IPS-15b (cell line): ENCODE measurements around the gene ALKBH6.
A peak's percentile ranks its signal among the peaks of the same experiment; 100 is the strongest.

Experiments used
- H3K27me3 ChIP-seq: one replicate; pipeline ENCODE4 v1.6.1; 2013; ENCODE audit warnings: low read length; ENCODE audit not compliant: control insufficient read depth, insufficient read depth
- H3K36me3 ChIP-seq: one replicate; pipeline ENCODE4 v1.6.1; 2013; ENCODE audit warnings: low read length; ENCODE audit not compliant: control insufficient read depth, insufficient read depth
- H3K4me1 ChIP-seq: one replicate; pipeline ENCODE4 v1.6.1; 2013; ENCODE audit warnings: mild to moderate bottlenecking, low read length; ENCODE audit not compliant: control insufficient read depth, insufficient read depth
- H3K4me3 ChIP-seq: one replicate; pipeline ENCODE4 v1.5.1; 2013; ENCODE audit warnings: low read depth, low read length
- H3K9ac ChIP-seq: one replicate; pipeline ENCODE4 v1.6.1; 2013; ENCODE audit warnings: low read depth, mild to moderate bottlenecking, low read length
- H3K9me3 ChIP-seq: one replicate; pipeline ENCODE4 v1.6.1; 2013; ENCODE audit warnings: mild to moderate bottlenecking, low read length; ENCODE audit not compliant: control insufficient read depth, insufficient read depth

ALKBH6 gene

GRCh38 chr19:36026091-36026876 lies 12.3 kb upstream of the ALKBH6 start:
- Histone ChIP-seq H3K9me3 (no peaks in the 10 kb centered on the region), H3K36me3 (peaks cover 22% of the 10 kb centered on the region), H3K4me1 (no peaks in the 10 kb centered on the region), H3K9ac (no peak overlapping the region), H3K4me3 (no peak overlapping the region), H3K27me3 (no peaks in the 10 kb centered on the region)

GRCh38 chr19:36025541-36025940 lies 11.5 kb upstream of the ALKBH6 start:
- Histone ChIP-seq H3K4me3 (no peak overlapping the region), H3K9me3 (no peaks in the 10 kb centered on the region), H3K9ac (no peak overlapping the region), H3K36me3 (peaks cover 22% of the 10 kb centered on the region), H3K27me3 (no peaks in the 10 kb centered on the region), H3K4me1 (no peaks in the 10 kb centered on the region)

GRCh38 chr19:36023432-36023831 lies 9.4 kb upstream of the ALKBH6 start:
- Histone ChIP-seq H3K27me3 (no peaks in the 10 kb centered on the region), H3K9me3 (no peaks in the 10 kb centered on the region), H3K36me3 (peaks cover 22% of the 10 kb centered on the region), H3K9ac (no peak overlapping the region), H3K4me1 (no peaks in the 10 kb centered on the region), H3K4me3 (no peak overlapping the region)

- Histone ChIP-seq H3K9ac (no peak overlapping the region), H3K4me3 (no peak overlapping the region), H3K9me3 (no peaks in the 10 kb centered on the region), H3K36me3 (peaks cover 10% of the 10 kb centered on the region), H3K27me3 (no peaks in the 10 kb centered on the region), H3K4me1 (peaks cover 5% of the 10 kb centered on the region)
Measured at GRCh38 chr19:36019061-36019670, 5.2 kb upstream of the ALKBH6 start.

- Histone ChIP-seq H3K4me3 (peak overlapping the region; percentile 96), H3K9me3 (no peaks in the 10 kb centered on the region), H3K27me3 (no peaks in the 10 kb centered on the region), H3K36me3 (peaks cover 3% of the 10 kb centered on the region), H3K9ac (peak overlapping the region; percentile 89), H3K4me1 (peaks cover 5% of the 10 kb centered on the region)
Measured at GRCh38 chr19:36013280-36014011, 567 bp downstream of the ALKBH6 start.

- Histone ChIP-seq H3K9me3 (no peaks in the 10 kb centered on the region), H3K4me1 (peaks cover 5% of the 10 kb centered on the region), H3K36me3 (no peaks in the 10 kb centered on the region), H3K9ac (no peak overlapping the region), H3K27me3 (no peaks in the 10 kb centered on the region), H3K4me3 (no peak overlapping the region)
Measured at GRCh38 chr19:36010402-36010801, 3.6 kb downstream of the ALKBH6 start.

GRCh38 chr19:36009633-36010379 lies 4.2 kb downstream of the ALKBH6 start:
- H3K27me3 ChIP-seq = no peaks in the 10 kb centered on the region
- no peaks in the 10 kb centered on the region for H3K36me3 ChIP-seq
- H3K4me3 ChIP-seq = peak overlapping the region; percentile 54
- no peaks in the 10 kb centered on the region for H3K9me3 ChIP-seq
- peak overlapping the region; percentile 32 for H3K9ac ChIP-seq
- peaks cover 2% of the 10 kb centered on the region for H3K4me1 ChIP-seq

- no peaks in the 10 kb centered on the region for H3K9me3 ChIP-seq
- no peaks in the 10 kb centered on the region for H3K4me1 ChIP-seq
- H3K9ac ChIP-seq = peak overlapping the region; percentile 32
- H3K36me3 ChIP-seq = peaks cover 3% of the 10 kb centered on the region
- no peaks in the 10 kb centered on the region for H3K27me3 ChIP-seq
- H3K4me3 ChIP-seq = peak overlapping the region; percentile 54
Measured at GRCh38 chr19:36009220-36009619, 4.8 kb downstream of the ALKBH6 start.

GRCh38 chr19:36008336-36008978 lies 5.6 kb downstream of the ALKBH6 start, which contains the start of gene SYNE4:
Gene SYNE4 (minus strand): TSS chr19:36008813. CDS start chr19:36008681, 132 bp downstream.
- Histone ChIP-seq H3K36me3 (peaks cover 3% of the 10 kb centered on the region), H3K4me1 (no peaks in the 10 kb centered on the region), H3K4me3 (peak within 1 kb of the TSS; percentile 54), H3K9me3 (no peaks in the 10 kb centered on the region), H3K9ac (peak within 1 kb of the TSS; percentile 79), H3K27me3 (no peaks in the 10 kb centered on the region)

- Histone ChIP-seq H3K27me3 (no peaks in the 10 kb centered on the region), H3K9me3 (no peaks in the 10 kb centered on the region), H3K9ac (no peak overlapping the region), H3K4me1 (no peaks in the 10 kb centered on the region), H3K36me3 (peaks cover 3% of the 10 kb centered on the region), H3K4me3 (no peak overlapping the region)
Measured at GRCh38 chr19:36006955-36007354, 7.1 kb downstream of the ALKBH6 start.

- H3K4me1 ChIP-seq = no peaks in the 10 kb centered on the region
- no peak overlapping the region for H3K9ac ChIP-seq
- no peaks in the 10 kb centered on the region for H3K9me3 ChIP-seq
- no peaks in the 10 kb centered on the region for H3K27me3 ChIP-seq
- H3K36me3 ChIP-seq = peaks cover 3% of the 10 kb centered on the region
- H3K4me3 ChIP-seq = no peak overlapping the region
Measured at GRCh38 chr19:36003284-36003683, 10.7 kb downstream of the ALKBH6 start.
